BLaER1 (cell line): ENCODE results near the gene FYN.
A peak's percentile ranks its signal among the peaks of the same experiment; 100 is the strongest.

Source experiments
- H3K27ac ChIP-seq: shearing (Covaris generic); formaldehyde crosslinking; 2 replicates; pipeline ENCODE4 v1.8.1; 2022
- H3K27me3 ChIP-seq: shearing (Covaris generic); formaldehyde crosslinking; 2 replicates; pipeline ENCODE4 v1.8.1; 2022
- H3K36me3 ChIP-seq: shearing (Covaris generic); formaldehyde crosslinking; 2 replicates; pipeline ENCODE4 v1.8.1; 2022
- H3K4me1 ChIP-seq: shearing (Covaris generic); formaldehyde crosslinking; 2 replicates; pipeline ENCODE4 v1.8.1; 2022
- H3K4me2 ChIP-seq: shearing (Covaris generic); formaldehyde crosslinking; 2 replicates; pipeline ENCODE4 v1.8.1; 2022
- H3K4me3 ChIP-seq: shearing (Covaris generic); formaldehyde crosslinking; 2 replicates; pipeline ENCODE4 v1.8.1; 2022
- H3K9ac ChIP-seq: shearing (Covaris generic); formaldehyde crosslinking; 2 replicates; pipeline ENCODE4 v1.8.1; 2022
- H3K9me3 ChIP-seq: shearing (Covaris generic); formaldehyde crosslinking; 2 replicates; pipeline ENCODE4 v1.8.1; 2022
- H4K20me1 ChIP-seq: shearing (Covaris generic); formaldehyde crosslinking; 2 replicates; pipeline ENCODE4 v1.8.1; 2022
- Cebpa-rat ChIP-seq: shearing (Covaris generic); IDR thresholded peaks from 2 replicates; pipeline ENCODE4 v1.8.1; 2022

Gene FYN

DNA sequence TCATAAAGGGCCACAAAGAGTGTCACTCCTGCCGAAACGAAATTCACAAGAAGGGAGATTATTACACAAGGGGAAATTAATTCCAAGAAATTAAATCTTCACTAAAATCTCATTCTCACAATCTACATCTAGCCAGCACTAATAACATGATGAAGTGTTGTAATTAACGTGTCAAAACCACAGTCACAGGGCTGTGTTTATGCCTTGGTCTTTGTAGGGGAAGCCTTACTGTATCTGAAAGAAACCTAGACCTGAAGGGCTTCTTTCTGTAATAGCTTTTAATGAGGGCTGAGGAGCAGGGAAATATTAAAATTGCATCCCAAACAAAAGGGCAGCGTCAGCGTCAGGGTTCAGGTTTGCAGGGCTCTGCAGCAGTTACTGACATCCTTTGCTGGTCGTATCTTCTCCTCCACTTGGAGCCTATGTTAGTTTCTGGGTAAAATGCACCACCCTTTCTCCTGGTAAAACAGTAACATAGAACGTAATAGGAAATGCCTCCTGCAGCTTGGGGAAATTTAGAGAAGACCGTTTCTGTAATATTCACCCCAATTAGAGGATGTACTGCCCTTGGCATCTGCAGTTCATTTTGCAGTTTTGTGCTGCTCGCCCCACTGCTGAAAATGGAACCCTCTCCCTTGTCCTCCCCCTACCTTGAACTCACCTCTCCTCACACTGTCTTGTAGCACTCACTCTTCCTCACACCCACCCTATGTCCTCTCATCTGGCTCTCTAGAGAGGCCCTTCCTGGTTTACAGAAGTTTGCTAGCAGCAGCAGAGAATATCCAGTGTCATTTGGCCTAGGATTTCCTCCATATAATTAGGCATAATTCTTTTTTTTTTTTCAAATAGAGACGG lies 158.6 kb downstream of the FYN start:
- H3K4me1 ChIP-seq, result peaks cover 5% of the 10 kb centered on the region; the same call in 1 of the 2 replicates
- no peaks in the 10 kb centered on the region for H3K27me3 ChIP-seq
- TF ChIP-seq Cebpa-rat, result no peak
- no peak overlapping the region for H3K4me3 ChIP-seq
- H3K9ac ChIP-seq, result 0 out of 2 replicates have a peak overlapping the region, but pooled peaks have one; percentile 7
- peaks cover 5% of the 10 kb centered on the region; the same call in 1 of the 2 replicates for H4K20me1 ChIP-seq
- H3K9me3 ChIP-seq, result no peaks in the 10 kb centered on the region
- no peak overlapping the region for H3K27ac ChIP-seq
- no peak overlapping the region for H3K4me2 ChIP-seq
- H3K36me3 ChIP-seq, result peaks cover 80% of the 10 kb centered on the region

DNA sequence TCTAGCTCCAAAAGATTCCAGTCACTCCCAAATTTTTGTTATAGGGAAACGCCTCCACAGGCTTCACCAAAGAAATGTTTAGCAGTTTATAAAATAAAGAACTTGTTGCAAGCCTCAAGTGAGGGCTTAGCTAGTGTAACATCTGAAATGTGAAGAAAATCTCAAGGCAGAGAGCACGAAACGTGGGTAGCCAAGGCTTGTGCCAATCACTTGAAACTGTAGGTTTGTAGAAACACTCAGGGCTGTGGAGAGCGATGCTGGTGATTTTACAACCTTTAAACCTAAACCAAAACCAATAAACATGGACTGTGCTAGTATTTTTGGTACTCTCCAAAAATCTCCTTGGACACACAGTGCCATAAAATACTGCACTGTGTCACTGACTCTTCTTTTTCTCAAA lies 159.4 kb downstream of the FYN start:
- H3K27me3 ChIP-seq, result no peaks in the 10 kb centered on the region
- no peaks in the 10 kb centered on the region for H3K9me3 ChIP-seq
- no peak overlapping the region for H3K4me3 ChIP-seq
- no peak overlapping the region for H3K9ac ChIP-seq
- no peak overlapping the region for H3K27ac ChIP-seq
- H3K4me1 ChIP-seq, result peaks cover 5% of the 10 kb centered on the region; the same call in 1 of the 2 replicates
- no peak for TF ChIP-seq Cebpa-rat
- no peak overlapping the region for H3K4me2 ChIP-seq
- H4K20me1 ChIP-seq, result peaks cover 5% of the 10 kb centered on the region; the same call in 1 of the 2 replicates
- peaks cover 77% of the 10 kb centered on the region for H3K36me3 ChIP-seq

DNA sequence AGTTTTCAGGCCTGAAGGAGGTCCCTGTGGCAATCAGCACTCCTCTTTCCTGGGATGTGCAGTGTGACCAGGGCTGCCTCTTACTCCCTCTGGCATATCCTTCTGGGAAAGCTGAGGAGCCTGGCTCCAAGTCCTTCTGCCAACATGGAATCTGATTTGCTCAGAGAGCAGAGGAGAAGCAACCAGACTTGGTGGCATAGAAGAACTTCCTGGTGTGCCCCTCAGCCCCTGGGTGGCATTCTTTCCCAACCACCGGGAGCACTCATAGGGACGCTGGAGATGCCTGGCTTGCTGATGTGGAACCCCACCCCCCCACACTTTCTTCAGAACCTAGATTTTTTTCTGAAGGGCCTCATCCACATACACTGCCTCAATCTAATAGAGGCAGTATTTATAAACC lies 160.0 kb downstream of the FYN start:
- peaks cover 77% of the 10 kb centered on the region for H3K36me3 ChIP-seq
- H3K9ac ChIP-seq, result no peak overlapping the region
- no peak overlapping the region for H3K4me3 ChIP-seq
- peaks cover 5% of the 10 kb centered on the region; the same call in 1 of the 2 replicates for H3K4me1 ChIP-seq
- no peak for TF ChIP-seq Cebpa-rat
- no peak overlapping the region for H3K27ac ChIP-seq
- no peak overlapping the region for H3K4me2 ChIP-seq
- H4K20me1 ChIP-seq, result peaks cover 2% of the 10 kb centered on the region; the same call in 1 of the 2 replicates
- no peaks in the 10 kb centered on the region for H3K27me3 ChIP-seq
- no peaks in the 10 kb centered on the region for H3K9me3 ChIP-seq

DNA sequence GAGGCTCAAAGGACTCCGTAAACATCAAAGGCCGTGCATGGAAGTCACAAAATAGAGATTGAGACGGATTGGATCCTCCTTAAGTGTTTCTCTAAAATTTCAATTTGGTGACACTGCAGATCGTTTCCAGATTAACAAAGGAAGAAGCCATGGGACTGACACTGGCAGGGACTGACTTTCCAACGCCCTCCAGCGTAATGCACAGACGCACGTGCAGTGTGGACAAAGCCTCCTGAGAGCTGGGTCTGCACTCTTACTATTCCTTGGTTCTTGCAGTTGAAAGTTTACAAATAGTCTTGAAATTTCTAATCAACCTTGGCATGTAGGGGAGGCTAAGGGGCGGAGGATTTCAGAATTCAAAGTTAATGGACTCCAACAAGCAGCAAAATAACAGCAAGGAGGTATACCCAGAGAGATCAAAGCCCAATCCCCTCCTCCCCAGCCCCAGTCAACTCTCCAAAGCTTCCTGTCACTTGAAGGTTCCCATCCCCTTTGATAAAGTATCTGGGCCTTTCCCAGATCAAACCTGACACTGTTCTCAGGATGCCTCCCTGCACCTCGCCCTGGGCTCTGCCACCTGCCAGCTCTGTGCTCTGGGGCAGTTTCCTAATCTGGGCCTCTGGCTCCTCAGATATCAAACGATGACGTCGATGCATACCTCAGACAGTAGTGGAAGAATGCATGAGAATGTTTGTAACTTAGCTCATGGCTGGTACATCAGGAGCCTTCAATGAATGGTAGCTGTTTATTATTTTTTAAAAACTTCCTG lies 161.1 kb downstream of the FYN start:
- Histone ChIP-seq H3K27ac (no peak overlapping the region), H4K20me1 (no peaks in the 10 kb centered on the region; the same call in 1 of the 2 replicates), H3K9ac (no peak overlapping the region), H3K27me3 (no peaks in the 10 kb centered on the region), H3K9me3 (no peaks in the 10 kb centered on the region), H3K4me2 (no peak overlapping the region), H3K4me1 (peaks cover 5% of the 10 kb centered on the region; the same call in 1 of the 2 replicates), H3K36me3 (peaks cover 77% of the 10 kb centered on the region), H3K4me3 (no peak overlapping the region)
- TF ChIP-seq Cebpa-rat, result no peak

DNA sequence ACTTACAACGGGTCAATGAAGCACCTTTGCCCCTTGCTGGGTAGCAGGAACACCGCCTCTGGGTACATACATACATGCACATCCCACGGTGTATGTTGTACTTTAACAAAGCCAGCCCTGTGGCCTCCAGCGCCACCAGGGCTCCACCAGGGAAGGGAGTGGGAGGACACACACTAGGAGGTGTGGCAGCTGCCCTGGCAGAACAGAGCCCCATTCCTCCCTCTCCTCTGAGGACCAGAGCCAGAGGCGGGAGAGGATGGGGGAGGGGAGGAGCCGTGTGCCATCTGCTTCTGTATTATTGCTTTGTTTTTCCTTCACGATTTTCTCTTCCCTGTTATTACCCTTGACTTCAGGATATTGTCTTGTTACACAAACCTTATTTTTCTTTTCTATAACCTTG lies 161.8 kb downstream of the FYN start:
- Histone ChIP-seq H3K27ac (no peak overlapping the region), H3K4me1 (peaks cover 5% of the 10 kb centered on the region; the same call in 1 of the 2 replicates), H3K36me3 (peaks cover 80% of the 10 kb centered on the region), H3K4me3 (no peak overlapping the region), H3K27me3 (no peaks in the 10 kb centered on the region), H3K4me2 (no peak overlapping the region), H3K9ac (no peak overlapping the region), H3K9me3 (no peaks in the 10 kb centered on the region), H4K20me1 (no peaks in the 10 kb centered on the region; the same call in 1 of the 2 replicates)
- TF ChIP-seq Cebpa-rat, result no peak

DNA sequence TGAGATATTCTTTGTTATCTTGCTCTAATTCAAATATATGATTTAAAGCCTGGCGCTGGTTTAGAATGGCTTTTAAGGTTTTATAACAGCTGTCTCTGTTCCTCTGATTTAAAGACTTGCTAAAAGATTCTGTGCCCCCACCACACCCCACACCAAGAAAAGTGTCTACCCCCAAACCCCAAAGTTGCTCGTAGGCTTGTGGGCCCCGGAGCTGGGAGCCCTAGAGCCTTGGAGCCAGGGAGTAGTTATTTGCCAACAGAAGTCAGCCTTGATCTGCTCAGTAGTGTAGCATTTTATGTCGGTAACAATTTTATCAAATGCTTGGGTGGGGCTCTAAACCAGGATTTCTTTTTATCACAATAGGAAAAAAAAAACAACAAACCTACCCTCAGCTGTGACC lies 162.3 kb downstream of the FYN start:
- no peak overlapping the region for H3K4me2 ChIP-seq
- TF ChIP-seq Cebpa-rat, result no peak
- no peaks in the 10 kb centered on the region; the same call in 1 of the 2 replicates for H4K20me1 ChIP-seq
- peaks cover 80% of the 10 kb centered on the region for H3K36me3 ChIP-seq
- H3K4me3 ChIP-seq, result no peak overlapping the region
- H3K27me3 ChIP-seq, result no peaks in the 10 kb centered on the region
- H3K27ac ChIP-seq, result no peak overlapping the region
- H3K4me1 ChIP-seq, result peaks cover 5% of the 10 kb centered on the region; the same call in 1 of the 2 replicates
- no peak overlapping the region for H3K9ac ChIP-seq
- H3K9me3 ChIP-seq, result no peaks in the 10 kb centered on the region

DNA sequence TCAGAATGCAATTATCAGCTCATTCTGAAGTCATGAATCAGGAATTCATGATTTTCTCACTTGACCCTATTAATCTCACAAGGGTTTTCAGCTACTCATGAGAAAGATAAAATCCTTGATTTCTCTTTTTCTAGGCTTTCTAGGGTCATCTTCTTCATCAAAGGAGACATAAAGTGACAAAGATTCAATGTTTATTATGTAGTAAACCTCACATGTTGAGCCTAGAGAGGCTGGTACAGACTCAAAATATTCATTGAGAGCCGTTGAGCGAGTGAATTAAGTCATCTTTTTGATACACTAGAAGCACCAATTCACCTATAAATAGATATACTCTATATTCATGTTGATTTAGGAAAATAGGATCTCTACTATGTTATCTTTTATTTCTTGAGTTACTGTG lies 162.8 kb downstream of the FYN start:
- H3K27ac ChIP-seq, result no peak overlapping the region
- no peak for TF ChIP-seq Cebpa-rat
- peak overlapping the region; percentile 58 for H3K4me2 ChIP-seq
- no peaks in the 10 kb centered on the region; the same call in 1 of the 2 replicates for H4K20me1 ChIP-seq
- H3K9me3 ChIP-seq, result no peaks in the 10 kb centered on the region
- H3K4me1 ChIP-seq, result peaks cover 5% of the 10 kb centered on the region; the same call in 1 of the 2 replicates
- no peaks in the 10 kb centered on the region for H3K27me3 ChIP-seq
- H3K9ac ChIP-seq, result no peak overlapping the region
- H3K4me3 ChIP-seq, result no peak overlapping the region
- H3K36me3 ChIP-seq, result peaks cover 80% of the 10 kb centered on the region

DNA sequence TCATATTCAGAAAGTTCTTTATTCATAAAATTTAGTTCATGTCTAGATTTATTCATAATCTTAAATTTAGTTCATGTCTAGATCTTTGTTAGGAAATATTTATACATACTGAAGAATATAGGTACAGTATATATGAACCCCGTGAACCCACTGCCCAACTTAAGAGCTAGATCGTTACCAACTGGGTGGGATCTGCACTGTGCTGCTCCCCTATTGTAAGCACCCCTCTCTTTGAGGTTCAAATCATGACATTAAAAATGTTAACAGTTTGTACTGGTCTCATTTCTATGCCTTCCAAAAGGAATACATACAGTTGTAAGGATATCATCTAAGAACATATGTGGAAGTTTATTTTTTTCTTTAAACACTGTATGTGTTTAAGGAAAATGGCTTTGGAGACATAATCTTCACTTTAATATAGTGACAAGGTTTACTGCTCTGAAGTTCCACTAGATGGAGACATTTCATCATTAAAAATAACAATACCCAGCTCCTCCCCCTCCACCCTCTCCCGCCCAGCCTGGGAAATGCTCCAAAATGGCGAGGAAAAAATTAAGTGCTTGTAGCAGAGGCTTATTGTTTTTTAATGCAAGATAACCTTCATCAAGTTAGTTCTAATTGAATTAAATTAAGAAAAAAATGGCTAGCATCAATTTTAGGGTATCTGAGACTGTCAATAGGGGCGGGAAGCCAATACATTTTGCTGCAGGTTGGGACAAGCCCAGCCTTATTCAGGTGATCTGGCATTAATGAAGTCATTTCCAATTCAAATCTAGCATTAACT lies 163.4 kb downstream of the FYN start:
- Histone ChIP-seq H3K9me3 (no peaks in the 10 kb centered on the region), H4K20me1 (no peaks in the 10 kb centered on the region; the same call in 1 of the 2 replicates), H3K27me3 (no peaks in the 10 kb centered on the region), H3K36me3 (peaks cover 80% of the 10 kb centered on the region), H3K9ac (no peak overlapping the region), H3K4me3 (no peak overlapping the region), H3K4me2 (peak overlapping the region; percentile 58), H3K27ac (no peak overlapping the region), H3K4me1 (peaks cover 5% of the 10 kb centered on the region; the same call in 1 of the 2 replicates)
- no peak for TF ChIP-seq Cebpa-rat

DNA sequence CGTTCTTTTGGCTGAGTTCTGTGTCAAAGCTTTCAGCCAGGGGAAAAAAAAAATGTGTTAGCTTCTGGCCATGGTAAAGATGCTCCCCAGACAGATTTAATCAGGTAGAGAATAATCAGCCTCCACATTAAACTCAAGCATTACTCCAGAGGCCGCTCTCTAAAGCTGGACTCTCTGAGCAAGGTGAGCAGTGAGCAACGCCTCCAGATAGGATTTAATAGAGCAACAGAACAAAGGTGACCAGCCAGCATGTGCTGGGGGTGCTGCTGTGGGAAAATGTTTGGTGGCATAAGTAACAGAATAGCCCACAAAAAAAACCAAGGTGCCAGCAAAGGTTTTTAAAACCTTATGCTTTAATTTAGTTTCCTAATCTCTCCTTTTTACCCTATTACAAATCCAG lies 164.1 kb downstream of the FYN start:
- TF ChIP-seq Cebpa-rat, result no peak
- Histone ChIP-seq H3K27me3 (no peaks in the 10 kb centered on the region), H3K9ac (no peak overlapping the region), H3K4me3 (no peak overlapping the region), H3K27ac (no peak overlapping the region), H3K4me1 (peaks cover 5% of the 10 kb centered on the region; the same call in 1 of the 2 replicates), H3K4me2 (no peak overlapping the region), H3K9me3 (no peaks in the 10 kb centered on the region), H4K20me1 (no peaks in the 10 kb centered on the region), H3K36me3 (peaks cover 80% of the 10 kb centered on the region)
